NCI-H748 (cell line): ENCODE measurements around the gene AVPI1.
"Not testable (repeated sequence)": the region's sequence is repeated elsewhere in the genome, so short reads cannot be mapped to it uniquely, and the experiment has no call there.

ENCODE experiments used
- DNase-seq: peaks from one replicate; lab custom pipeline; 2025; ENCODE audit not compliant: unreplicated experiment; lab: John Stamatoyannopoulos, UW

AVPI1 gene

GRCh38 chr10:97713339-97713825, 26.3 kb upstream of the AVPI1 start, which contains the start of gene MARVELD1:
Gene MARVELD1 (plus strand): TSS chr10:97713730. CDS start chr10:97713877, 147 bp downstream.
- DNase-seq, result peak; percentile 40

DNA sequence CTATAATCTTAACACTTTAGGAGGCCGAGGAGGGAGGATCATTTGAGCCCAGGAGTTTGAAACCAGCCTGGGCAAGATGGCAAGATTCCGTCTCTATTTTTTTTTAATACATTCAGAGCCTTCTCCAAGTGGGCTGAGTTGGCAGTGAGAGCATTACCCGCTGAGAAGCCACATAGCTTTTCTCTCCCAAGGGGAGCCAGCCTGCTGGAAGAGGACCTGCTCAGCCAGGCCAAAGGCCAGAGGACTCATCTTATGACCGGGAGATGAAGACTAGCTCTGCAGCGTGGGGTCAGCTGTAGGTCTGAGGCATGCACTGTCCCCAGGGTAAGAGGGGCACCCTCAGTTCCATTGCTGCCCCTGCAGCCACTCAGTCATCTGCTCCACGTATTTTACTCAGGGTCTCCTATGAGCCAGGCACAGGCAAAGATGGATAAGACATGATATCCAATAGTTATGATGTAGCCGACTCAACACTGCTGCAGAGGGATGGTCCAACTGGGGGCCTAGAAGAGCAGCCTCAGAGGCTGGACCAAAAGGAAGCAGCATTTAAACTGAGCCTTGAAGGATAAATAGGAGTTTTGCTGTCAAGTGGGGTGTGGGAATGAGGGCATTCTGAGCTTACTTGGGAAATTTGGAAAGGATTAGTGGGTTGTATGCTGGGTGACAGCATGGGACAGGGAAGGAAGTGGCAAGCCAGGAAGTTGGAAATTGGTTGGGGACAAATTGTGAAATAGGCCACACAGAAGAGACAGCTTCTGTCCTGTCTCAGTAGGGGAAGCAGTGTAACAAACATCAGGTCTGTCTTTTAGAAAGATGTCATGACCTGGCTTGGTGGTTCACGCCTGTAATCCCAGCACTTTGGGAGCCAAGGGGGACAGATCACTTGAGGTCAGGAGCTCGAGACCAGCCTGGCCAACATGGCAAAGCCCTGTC, 24.9 kb upstream of the AVPI1 start:
- no peak for DNase-seq

GRCh38 chr10:97708976-97709946, 22.2 kb upstream of the AVPI1 start:
- peak; percentile 25 for DNase-seq

- DNase-seq, result no peak
These were observed 21.1 kb upstream of the AVPI1 start for GRCh38 chr10:97708167-97708566.

- no peak for DNase-seq
These were observed 20.3 kb upstream of the AVPI1 start for GRCh38 chr10:97707134-97707861.

DNA sequence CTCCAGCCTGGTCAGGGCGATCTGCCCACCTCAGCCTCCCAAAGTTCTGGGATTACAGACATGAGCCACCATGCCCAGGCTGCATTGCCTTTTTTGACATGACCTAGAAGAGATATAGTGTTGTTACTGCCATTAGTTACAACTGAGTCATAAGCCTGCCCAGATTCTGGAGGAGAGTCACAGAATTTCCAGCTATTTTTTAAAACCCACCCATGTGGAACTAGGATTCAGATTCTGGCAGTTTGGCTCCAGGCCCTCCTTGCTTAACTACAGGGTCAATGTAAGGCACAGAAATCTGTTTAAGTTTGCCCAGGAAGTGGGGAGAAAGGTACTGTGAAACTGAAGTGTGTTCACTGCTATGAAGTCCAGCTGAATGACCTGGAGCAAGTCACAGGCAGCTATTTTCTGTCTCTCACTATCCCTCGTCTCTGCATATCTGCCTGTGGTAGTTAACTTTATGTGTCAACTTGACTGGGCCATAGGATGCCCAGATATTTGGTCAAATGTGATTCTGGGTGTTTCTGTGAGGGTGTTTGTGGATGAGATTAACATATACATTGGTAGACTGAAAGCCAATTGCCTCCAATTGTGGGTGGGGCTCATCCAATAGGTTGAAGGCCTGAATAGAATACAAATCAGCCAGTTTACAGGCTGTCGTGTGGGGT, 18.1 kb upstream of the AVPI1 start:
- no peak for DNase-seq

DNA sequence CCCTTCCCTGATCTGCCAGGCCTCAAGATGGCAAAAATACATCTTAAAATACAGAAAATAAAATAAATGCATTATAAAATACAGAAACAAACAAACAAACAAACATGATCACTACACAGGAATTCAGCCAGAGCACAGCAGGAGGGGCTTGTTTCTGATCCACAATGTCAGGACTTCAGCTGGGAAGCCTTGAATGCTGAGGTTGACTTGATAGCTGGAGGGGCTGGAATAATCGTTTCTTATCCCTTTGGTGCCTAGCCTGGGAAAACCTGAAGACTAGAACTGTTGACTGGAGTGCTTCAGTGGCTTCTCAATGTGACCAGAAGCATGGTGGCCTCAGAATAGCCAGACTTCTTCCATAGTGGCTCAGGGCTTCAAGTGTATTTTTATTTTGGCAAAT, 17.3 kb upstream of the AVPI1 start:
- DNase-seq, result no peak

DNA sequence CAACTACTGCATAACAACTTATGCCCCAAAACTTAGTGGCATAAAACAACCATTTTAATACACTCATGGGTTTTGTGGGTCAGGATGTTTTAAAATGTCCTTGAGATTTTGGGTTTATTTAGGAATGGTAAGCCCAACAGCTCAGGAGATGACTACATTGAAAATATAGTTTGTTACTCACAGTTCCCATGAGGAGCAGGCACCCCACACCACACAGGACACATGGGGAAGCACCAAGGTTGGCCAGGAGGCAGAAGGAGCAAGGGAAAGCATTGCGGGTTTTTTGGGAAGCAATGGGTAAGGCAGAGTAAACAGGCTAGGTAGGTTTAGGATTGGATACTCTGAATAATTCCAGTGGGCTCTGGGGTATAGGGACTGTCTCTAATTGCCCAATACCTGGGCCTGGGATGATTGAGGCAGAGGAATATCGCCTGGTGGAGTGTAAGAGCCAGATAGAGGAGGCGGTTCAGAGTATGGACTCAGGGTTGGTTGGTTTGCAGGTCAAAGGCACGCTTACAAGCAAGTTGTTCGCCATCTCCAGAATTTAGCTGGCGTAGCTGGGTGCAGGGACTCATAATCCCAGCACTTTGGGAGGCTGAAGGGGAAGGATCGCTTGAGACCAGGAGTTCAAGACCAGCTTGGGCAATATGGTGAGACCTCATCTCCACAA, 16.5 kb upstream of the AVPI1 start:
- no peak for DNase-seq

DNA sequence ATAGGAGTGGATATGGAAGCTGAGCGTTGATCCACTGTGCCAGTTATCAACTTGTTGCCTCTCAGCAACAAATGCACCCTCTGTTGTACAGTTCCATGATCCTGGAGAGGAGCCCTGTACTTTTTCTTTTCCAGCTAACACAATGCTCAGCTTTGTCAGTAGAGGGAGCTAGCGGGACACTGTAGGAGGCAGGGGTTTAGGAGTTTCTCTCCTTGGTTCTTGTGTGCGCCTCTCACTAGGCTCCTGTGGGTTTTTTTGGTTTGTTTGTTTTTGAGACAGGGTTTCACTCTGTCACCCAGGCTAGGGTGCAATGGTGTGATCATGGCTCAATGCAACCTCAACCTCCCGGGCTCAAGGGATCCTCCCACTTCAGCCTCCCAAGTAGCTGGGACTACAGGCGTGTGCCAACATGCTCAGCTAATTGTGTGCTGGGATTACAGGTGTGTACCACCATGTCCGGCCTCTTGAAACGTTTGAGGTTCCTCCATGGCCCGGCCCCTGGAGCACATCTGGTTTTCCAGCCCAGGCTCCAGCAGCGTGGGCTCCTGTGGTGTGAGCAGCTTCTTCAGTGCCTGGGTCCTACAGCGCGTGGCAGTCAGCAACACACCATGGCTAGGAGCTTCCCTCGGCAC, 14.5 kb upstream of the AVPI1 start:
- peak; percentile 50 for DNase-seq

DNA sequence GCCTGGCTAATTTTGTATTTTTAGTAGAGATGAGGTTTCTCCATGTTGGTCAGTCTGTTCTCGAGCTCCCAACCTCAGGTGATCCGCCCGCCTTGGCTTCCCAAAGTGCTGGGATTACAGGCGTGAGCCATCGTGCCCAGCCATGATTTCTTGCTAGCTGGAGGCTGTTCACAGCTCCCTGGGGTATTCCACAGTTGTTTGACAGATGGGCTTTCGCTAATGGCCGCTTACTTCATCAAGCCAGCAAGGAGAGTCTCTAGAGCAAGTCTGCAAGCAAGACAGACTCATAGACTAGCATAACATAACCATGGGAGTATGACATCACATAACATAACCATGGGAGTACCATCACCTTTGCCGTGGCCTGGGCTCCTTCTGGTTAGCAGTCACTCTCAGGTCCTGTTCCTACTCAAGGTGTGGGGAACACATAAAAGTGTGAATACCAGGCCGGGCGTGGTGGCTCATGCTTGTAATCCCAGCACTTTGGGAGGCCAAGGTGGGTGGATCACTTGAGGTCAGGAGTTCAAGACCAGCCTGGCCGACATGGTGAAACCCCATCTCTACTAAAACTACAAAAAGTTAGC, 11.1 kb upstream of the AVPI1 start:
- not testable (repeated sequence) for DNase-seq

DNA sequence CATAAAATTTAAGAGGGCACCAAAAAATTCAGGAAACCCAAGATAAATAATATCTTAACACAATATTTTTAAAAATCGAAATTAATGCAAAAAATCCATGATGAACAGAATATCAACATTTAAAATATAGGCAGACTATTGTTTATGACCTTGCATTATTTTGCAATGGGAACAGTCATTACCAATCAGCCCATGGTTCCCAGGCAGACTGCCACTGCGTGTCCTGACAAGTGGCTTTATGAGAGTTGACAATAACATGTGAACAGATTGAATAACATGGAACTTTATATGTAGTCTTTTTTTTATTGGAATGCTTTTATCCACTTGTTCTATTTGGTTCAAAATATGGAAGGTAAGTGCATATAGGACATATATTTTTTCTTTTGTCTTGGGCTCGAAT, 3.1 kb upstream of the AVPI1 start:
- DNase-seq, result no peak

GRCh38 chr10:97689559-97690020, 2.5 kb upstream of the AVPI1 start:
- DNase-seq, result no peak

GRCh38 chr10:97687785-97688781, 1.0 kb upstream of the AVPI1 start:
- DNase-seq, result no peak

GRCh38 chr10:97686301-97686961, 610 bp downstream of the AVPI1 start:
- DNase-seq, result no peak

DNA sequence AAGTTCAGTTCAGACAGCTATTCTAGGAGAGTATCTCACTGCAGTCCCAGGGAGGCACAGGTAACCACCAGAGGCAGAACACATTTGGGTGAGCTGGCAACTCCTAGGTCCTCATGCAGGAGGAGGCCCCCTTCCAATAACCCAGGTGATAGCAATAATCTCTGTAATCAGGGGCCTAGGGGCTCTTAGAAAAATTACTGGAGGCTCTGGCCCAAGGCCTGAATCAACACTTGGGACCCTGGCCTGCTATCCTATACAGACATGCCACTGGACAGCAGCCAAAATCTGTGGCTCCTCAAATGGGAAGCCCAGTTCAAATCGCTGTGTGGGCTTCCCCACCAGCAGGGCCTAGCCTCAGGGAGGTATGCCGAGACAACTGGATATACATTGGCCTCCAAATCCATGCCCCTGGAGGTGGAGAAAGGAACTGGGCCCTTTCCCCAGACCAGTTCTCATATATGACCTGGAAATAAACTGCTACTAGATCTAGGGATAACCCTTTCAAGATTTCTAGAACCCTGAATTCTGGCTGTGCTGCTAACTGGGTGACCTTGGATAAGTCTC, 1.6 kb downstream of the AVPI1 start:
- DNase-seq, result no peak

DNA sequence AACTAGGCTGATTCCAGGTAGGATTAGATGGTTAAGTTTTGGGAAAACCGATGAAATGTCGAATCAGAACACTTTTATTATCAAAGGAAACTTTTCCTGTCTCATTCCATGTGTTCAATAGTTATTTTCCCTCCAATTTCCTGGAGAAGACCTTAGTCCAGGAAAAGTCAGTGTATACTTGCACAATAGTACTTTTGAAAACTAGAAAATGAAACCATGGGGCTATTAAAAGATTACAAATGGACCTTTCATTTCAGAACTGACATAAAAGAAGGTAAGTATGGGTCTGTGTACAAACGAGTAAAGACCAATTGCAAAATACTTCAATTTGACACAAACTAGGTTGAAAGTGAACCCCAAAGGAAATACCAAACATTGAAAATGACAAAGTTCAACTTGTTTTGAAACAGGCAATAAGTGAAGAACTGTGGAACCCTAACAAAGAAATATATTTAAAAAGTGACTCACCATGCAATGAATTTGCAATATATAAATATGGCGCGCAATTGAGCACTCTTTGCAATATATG, 2.1 kb downstream of the AVPI1 start:
- DNase-seq, result no peak
